Progenitor cell of endocrine pancreas (in vitro differentiated cells): ENCODE results near the gene GRHPR. TPM values are rescaled to one million over a fixed set of nuclear protein-coding genes. Genes with fewer than 3 reads are reported as not detected.

Experiments
- DNase-seq: peaks from one replicate; pipeline ENCODE4 v3.0.0; 2021; ENCODE audit warnings: low spot score; ENCODE audit not compliant: unreplicated experiment
- H3K27ac Mint-ChIP-seq: 2 replicates; pipeline ENCODE4 v1.8.0; 2021; ENCODE audit warnings: mild to moderate bottlenecking, moderate library complexity, mixed read lengths
- H3K27me3 Mint-ChIP-seq: 2 replicates; pipeline ENCODE4 v1.8.0; 2021; ENCODE audit warnings: mixed read lengths
- H3K36me3 Mint-ChIP-seq: 2 replicates; pipeline ENCODE4 v1.8.0; 2022; ENCODE audit warnings: mixed read lengths; ENCODE audit not compliant: insufficient read depth
- H3K4me1 Mint-ChIP-seq: 2 replicates; pipeline ENCODE4 v1.8.0; 2021; ENCODE audit warnings: low read depth, mixed read lengths
- H3K4me3 Mint-ChIP-seq: 2 replicates; pipeline ENCODE4 v1.8.0; 2021; ENCODE audit warnings: low read depth, mild to moderate bottlenecking, moderate library complexity, mixed read lengths
- H3K9me3 Mint-ChIP-seq: 2 replicates; pipeline ENCODE4 v1.8.0; 2021; ENCODE audit warnings: low read depth, mixed read lengths
- total RNA-seq: library from RNA; stranded (reverse); gene quantifications from 2 replicates; pipeline ENCODE4 v1.2.1, GENCODE V29; 2021
- TF ChIP-seq, protein P1 (sequence below): fragments of 200-600 bp; sonication (generic); IDR thresholded peaks from one replicate; pipeline ENCODE4 v1.5.0; 2021; ENCODE audit warnings: antibody characterized with exemption, mild to moderate bottlenecking; ENCODE audit not compliant: unreplicated experiment

GRHPR gene
- total RNA-seq, 1 donor from 2014 or later, result 98.0 TPM

GRCh38 chr9:37443566-37443965, 21.1 kb downstream of the GRHPR start:
- H3K9me3 Mint-ChIP-seq, result no peaks in the 10 kb centered on the region
- TF ChIP-seq, protein P1, sequence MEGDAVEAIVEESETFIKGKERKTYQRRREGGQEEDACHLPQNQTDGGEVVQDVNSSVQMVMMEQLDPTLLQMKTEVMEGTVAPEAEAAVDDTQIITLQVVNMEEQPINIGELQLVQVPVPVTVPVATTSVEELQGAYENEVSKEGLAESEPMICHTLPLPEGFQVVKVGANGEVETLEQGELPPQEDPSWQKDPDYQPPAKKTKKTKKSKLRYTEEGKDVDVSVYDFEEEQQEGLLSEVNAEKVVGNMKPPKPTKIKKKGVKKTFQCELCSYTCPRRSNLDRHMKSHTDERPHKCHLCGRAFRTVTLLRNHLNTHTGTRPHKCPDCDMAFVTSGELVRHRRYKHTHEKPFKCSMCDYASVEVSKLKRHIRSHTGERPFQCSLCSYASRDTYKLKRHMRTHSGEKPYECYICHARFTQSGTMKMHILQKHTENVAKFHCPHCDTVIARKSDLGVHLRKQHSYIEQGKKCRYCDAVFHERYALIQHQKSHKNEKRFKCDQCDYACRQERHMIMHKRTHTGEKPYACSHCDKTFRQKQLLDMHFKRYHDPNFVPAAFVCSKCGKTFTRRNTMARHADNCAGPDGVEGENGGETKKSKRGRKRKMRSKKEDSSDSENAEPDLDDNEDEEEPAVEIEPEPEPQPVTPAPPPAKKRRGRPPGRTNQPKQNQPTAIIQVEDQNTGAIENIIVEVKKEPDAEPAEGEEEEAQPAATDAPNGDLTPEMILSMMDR, result no peak
- no peak overlapping the region for H3K27ac Mint-ChIP-seq
- H3K4me1 Mint-ChIP-seq, result peaks cover 20% of the 10 kb centered on the region
- H3K4me3 Mint-ChIP-seq, result no peak overlapping the region
- no peak for DNase-seq
- no peaks in the 10 kb centered on the region for H3K27me3 Mint-ChIP-seq
- H3K36me3 Mint-ChIP-seq, result peaks cover 18% of the 10 kb centered on the region

DNA sequence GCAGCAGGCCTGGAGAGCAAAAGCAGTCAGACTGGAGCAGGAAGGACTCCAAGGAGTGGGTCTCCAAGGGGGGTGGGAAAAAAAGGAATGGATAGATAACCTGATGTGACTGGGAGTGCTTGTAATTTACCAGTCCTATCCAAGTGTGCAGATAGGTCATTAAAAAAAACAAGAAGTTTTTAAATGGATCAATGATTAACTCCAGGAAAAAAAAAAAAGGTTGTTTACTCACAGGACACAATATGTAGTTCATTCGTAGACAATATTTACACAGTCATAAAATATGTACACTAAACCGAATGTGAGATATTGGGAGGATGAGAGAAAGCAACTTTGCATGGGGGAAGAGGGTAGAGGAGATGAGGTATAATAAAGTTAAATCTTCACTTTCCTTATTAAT, 22.4 kb downstream of the GRHPR start:
- H3K9me3 Mint-ChIP-seq, result no peaks in the 10 kb centered on the region

DNA sequence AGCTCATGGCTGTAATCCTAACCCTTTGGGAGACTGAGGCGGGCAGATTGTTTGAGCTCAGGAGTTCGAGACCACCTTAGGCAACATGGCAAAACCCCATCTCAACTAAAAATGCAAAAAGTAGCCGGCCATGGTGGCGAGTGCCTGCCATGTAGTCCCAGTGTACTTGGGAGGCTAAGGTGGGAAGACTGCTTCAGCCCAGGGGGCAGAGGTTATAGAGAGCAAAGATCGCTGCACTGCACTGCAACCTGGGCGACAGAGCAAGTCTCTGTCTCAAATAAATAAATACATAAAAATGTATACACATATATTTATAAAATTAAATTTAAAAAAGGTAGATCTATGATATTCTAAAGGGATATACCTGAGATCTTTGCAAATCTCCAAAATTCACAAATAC, 23.3 kb downstream of the GRHPR start:
- Mint-ChIP-seq H3K27me3 (no peaks in the 10 kb centered on the region), H3K27ac (peak overlapping the region; percentile 5), H3K9me3 (no peaks in the 10 kb centered on the region), H3K4me3 (no peak overlapping the region), H3K4me1 (peaks cover 20% of the 10 kb centered on the region), H3K36me3 (peaks cover 18% of the 10 kb centered on the region)
- DNase-seq, result no peak
- TF ChIP-seq, protein P1, result no peak

More for the DNA sequence above, 22.4 kb downstream of the GRHPR start:
- Mint-ChIP-seq H3K27me3 (no peaks in the 10 kb centered on the region), H3K4me3 (no peak overlapping the region), H3K36me3 (peaks cover 19% of the 10 kb centered on the region), H3K4me1 (peaks cover 20% of the 10 kb centered on the region), H3K27ac (peak overlapping the region; percentile 76)
- DNase-seq, result no peak
- TF ChIP-seq, protein P1, result no peak

GRCh38 chr9:37446401-37446800, 23.9 kb downstream of the GRHPR start:
- Mint-ChIP-seq H3K4me1 (peaks cover 20% of the 10 kb centered on the region), H3K9me3 (no peaks in the 10 kb centered on the region), H3K4me3 (no peak overlapping the region), H3K27ac (peak overlapping the region; percentile 21), H3K36me3 (peaks cover 15% of the 10 kb centered on the region), H3K27me3 (no peaks in the 10 kb centered on the region)
- TF ChIP-seq, protein P1, result no peak
- no peak for DNase-seq

DNA sequence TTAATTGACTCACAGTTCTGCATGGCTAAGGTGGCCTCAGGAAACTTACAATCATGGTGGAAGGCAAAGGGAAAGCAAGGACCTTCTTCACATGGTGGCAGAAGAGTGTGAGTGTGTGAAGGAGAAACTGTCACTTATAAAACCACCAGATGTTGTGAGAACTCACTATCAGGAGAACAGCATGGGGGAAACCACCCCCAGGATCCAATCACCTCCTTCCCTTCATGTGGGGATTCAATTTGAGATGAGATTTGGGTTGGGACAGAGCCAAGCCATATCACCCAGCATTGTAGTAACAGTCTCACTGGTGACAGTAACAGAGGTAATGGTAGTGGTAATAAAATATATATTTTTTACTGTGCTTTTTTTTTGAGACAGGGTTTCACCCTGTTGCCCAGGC, 24.6 kb downstream of the GRHPR start:
- DNase-seq, result no peak
- H3K4me1 Mint-ChIP-seq, result peaks cover 18% of the 10 kb centered on the region
- H3K36me3 Mint-ChIP-seq, result peaks cover 10% of the 10 kb centered on the region
- H3K27me3 Mint-ChIP-seq, result no peaks in the 10 kb centered on the region
- no peak overlapping the region for H3K27ac Mint-ChIP-seq
- H3K9me3 Mint-ChIP-seq, result no peaks in the 10 kb centered on the region
- TF ChIP-seq, protein P1, result no peak
- H3K4me3 Mint-ChIP-seq, result no peak overlapping the region
